Neural cell (in vitro differentiated cells): ENCODE results near the gene FAM193B.

Experiments
- CTCF ChIP-seq: fragments of 450-650 bp; IDR thresholded peaks from 2 replicates; pipeline ENCODE4 v1.5.1; 2014; ENCODE audit warnings: antibody characterized with exemption, mild to moderate bottlenecking, moderate library complexity; ENCODE audit not compliant: poor library complexity, severe bottlenecking
- EP300 ChIP-seq: fragments of 450-650 bp; conservative IDR thresholded peaks from 2 replicates; pipeline ENCODE4 v1.6.1; 2014; ENCODE audit warnings: antibody characterized with exemption, mild to moderate bottlenecking, moderate library complexity; ENCODE audit not compliant: poor library complexity, severe bottlenecking
- EZH2 ChIP-seq: fragments of 200-600, 300-800 bp; shearing (Covaris generic), sonication (generic); IDR thresholded peaks from 2 replicates; pipeline ENCODE4 v1.6.1; 2014; ENCODE audit warnings: antibody characterized with exemption, low read length, borderline replicate concordance, mild to moderate bottlenecking; ENCODE audit not compliant: insufficient read depth, poor library complexity, severe bottlenecking
- TAF1 ChIP-seq: IDR thresholded peaks from 2 replicates; pipeline ENCODE4 v1.6.1; 2012; ENCODE audit warnings: low read depth

- TF ChIP-seq TAF1 (no peak), CTCF (no peak), EP300 (no peak), EZH2 (no peak)
Measured at GRCh38 chr5:177557041-177557647, 2.8 kb upstream of the FAM193B start.
